ENCODE data around the gene TMEM97.

GRCh38 chr17:28350271-28350670, 31.3 kb downstream of the TMEM97 start:
- no peak for TF ChIP-seq GATA3 (IDR thresholded peaks at IDR 0.05; ENCODE audit: low read depth, low read length)
- no peak for TF ChIP-seq GATA2 (IDR thresholded peaks at IDR 0.05; ENCODE audit: low read depth, low read length)
